T-helper 17 cell (primary cell): Measurements from ENCODE around the gene PLCB2. TPM values are rescaled to one million over a fixed set of nuclear protein-coding genes. Genes with fewer than 3 reads are reported as not detected.

ENCODE experiments used
- total RNA-seq, 4 donors: library from RNA in 2 of 4; stranded (reverse) in 2 of 4; gene quantifications; one replicate each; pipeline ENCODE4 v1.2.3 and lab custom pipeline; 2022 to 2026

Gene PLCB2
- total RNA-seq, 2 donors from 2014 or later = 228 to 238 TPM

Other genes starting within 250 kb of the PLCB2 start
- 10 to 100 TPM in 1 of 2 donors, 1 to 10 TPM in 1; 8.0 to 13.4 TPM for gene BMF, start 199.1 kb downstream of the PLCB2 start, total RNA-seq
- gene BUB1B, start 146.9 kb downstream of the PLCB2 start, total RNA-seq = 1 to 10 TPM; 1.1 to 3.4 TPM
- gene PAK6, start 68.9 kb downstream of the PLCB2 start, total RNA-seq = not detected
- under 1 TPM in 1 of 2 donors, not detected in 1; 0.42 TPM for gene ANKRD63, start 24.9 kb downstream of the PLCB2 start, total RNA-seq
- gene INAFM2, start 15.8 kb upstream of the PLCB2 start, total RNA-seq = 10 to 100 TPM in 1 of 2 donors, 1 to 10 TPM in 1; 9.2 to 48.3 TPM
- gene CCDC9B, start 33.0 kb upstream of the PLCB2 start, total RNA-seq = 1 to 10 TPM; 4.1 to 5.3 TPM
- gene PHGR1, start 43.1 kb upstream of the PLCB2 start, total RNA-seq = not detected
- under 1 TPM; 0.02 to 0.03 TPM for gene DISP2, start 50.3 kb upstream of the PLCB2 start, total RNA-seq
- 1 to 10 TPM; 2.2 to 4.9 TPM for gene KNSTRN, start 74.8 kb upstream of the PLCB2 start, total RNA-seq
- gene IVD, start 97.9 kb upstream of the PLCB2 start, total RNA-seq = 10 to 100 TPM; 30.1 to 37.0 TPM
- gene BAHD1, start 133.0 kb upstream of the PLCB2 start, total RNA-seq = 10 to 100 TPM; 30.2 to 32.1 TPM
- 1 to 10 TPM; 4.4 to 7.5 TPM for gene CHST14, start 163.0 kb upstream of the PLCB2 start, total RNA-seq